Activated naive CD8-positive, alpha-beta T cell treated with anti-CD3 and anti-CD28 coated beads for 36 hours (primary cell): Measurements from ENCODE around the gene ARVCF. TPM values are rescaled to one million over a fixed set of nuclear protein-coding genes. Genes with fewer than 3 reads are reported as not detected.

Experiments used
- DNase-seq: peaks from one replicate; pipeline ENCODE4 v3.0.0; 2021
- H3K27ac Mint-ChIP-seq: one replicate; pipeline ENCODE4 v1.8.0; 2022; ENCODE audit warnings: mild to moderate bottlenecking, moderate library complexity, mixed read lengths
- H3K27me3 Mint-ChIP-seq: one replicate; pipeline ENCODE4 v1.8.0; 2022; ENCODE audit warnings: mild to moderate bottlenecking, mixed read lengths
- H3K36me3 Mint-ChIP-seq: one replicate; pipeline ENCODE4 v1.8.0; 2021; ENCODE audit warnings: mild to moderate bottlenecking, mixed read lengths
- H3K4me1 Mint-ChIP-seq: one replicate; pipeline ENCODE4 v1.8.0; 2021; ENCODE audit warnings: mixed read lengths
- H3K4me3 Mint-ChIP-seq: one replicate; pipeline ENCODE4 v1.8.0; 2022; ENCODE audit warnings: mild to moderate bottlenecking, moderate library complexity, mixed read lengths
- H3K9me3 Mint-ChIP-seq: one replicate; pipeline ENCODE4 v1.8.0; 2022; ENCODE audit warnings: mixed read lengths
- total RNA-seq, 2 experiments: library from RNA; stranded (reverse); gene quantifications; one replicate each; pipeline ENCODE4 v1.2.3, GENCODE V29; 2021

Gene ARVCF
- total RNA-seq, 2 experiments from 2014 or later, result 1.1 to 1.6 TPM

DNA sequence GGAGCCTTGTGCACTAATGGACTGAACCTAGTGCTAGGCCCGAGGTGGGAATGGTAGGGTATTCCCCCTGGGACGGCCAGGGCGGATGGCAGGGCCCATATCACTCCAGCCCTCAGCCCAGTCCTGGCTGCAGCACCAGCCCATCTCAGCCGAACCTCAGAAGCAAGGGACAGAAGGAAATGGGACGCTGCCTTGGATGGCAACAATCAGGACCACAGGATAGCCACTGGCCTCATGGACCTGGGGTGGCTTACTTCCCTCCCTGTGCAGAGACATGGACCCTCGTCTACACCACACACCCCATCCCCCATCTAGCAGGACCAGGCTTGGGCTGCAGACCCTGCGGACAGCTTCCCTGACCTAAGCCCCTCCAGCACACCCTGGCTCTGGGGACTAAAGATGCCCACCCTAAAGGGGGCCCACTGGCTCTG, 24.1 kb downstream of the ARVCF start:
- no peak for DNase-seq
- H3K9me3 Mint-ChIP-seq, result no peaks in the 10 kb centered on the region

DNA sequence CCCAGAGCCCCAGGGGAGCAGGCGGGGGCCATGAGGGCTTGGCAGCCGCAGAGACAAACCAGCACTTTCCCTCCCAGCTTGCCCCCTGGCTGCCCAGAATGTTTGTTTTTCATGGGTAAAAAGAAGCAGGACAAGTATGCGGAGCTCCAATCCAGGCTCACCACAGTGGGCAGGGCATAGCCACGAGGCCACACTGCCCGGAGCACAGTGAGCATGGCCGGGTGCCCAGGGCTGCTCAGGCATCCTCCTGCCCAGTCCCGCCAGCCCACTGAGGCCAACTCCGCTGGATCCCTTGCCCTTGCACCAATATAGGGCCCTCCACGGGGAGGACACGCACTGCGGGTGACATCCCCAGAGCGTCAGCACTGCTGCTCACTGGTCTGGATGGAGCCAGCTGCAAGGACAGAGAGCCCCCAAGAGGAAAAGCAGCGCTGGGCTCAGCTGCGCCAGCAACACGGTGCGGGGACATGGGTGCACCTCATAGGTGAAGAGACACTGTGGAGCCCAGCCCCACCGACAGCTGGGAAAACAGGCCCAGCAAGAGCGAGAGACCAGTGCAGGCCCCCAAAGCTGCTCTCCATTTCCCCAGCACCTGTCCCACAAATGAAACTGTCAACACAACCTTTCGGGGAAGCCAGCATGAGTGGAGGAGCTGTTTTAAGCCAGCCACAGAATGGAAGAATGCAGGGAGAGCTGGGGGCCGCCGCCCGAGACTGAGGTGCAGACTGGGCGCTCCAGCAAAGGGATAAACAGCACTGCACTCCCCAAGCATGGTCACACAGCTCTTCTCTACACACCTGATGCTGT, 24.8 kb downstream of the ARVCF start:
- Mint-ChIP-seq H3K27ac (no peak overlapping the region), H3K4me3 (no peak overlapping the region), H3K36me3 (no peaks in the 10 kb centered on the region), H3K4me1 (no peaks in the 10 kb centered on the region), H3K27me3 (no peaks in the 10 kb centered on the region), H3K9me3 (no peaks in the 10 kb centered on the region)
- no peak for DNase-seq

More for the DNA sequence above, 24.1 kb downstream of the ARVCF start:
- Mint-ChIP-seq H3K27ac (no peak overlapping the region), H3K4me1 (no peaks in the 10 kb centered on the region), H3K4me3 (no peak overlapping the region), H3K27me3 (no peaks in the 10 kb centered on the region), H3K36me3 (no peaks in the 10 kb centered on the region)

GRCh38 chr22:19991395-19991644, 25.3 kb downstream of the ARVCF start:
- Mint-ChIP-seq H3K27ac (no peak overlapping the region), H3K4me3 (no peak overlapping the region), H3K4me1 (no peaks in the 10 kb centered on the region), H3K27me3 (no peaks in the 10 kb centered on the region), H3K36me3 (no peaks in the 10 kb centered on the region), H3K9me3 (no peaks in the 10 kb centered on the region)
- no peak for DNase-seq

GRCh38 chr22:19990609-19991394, 25.8 kb downstream of the ARVCF start:
- H3K4me3 Mint-ChIP-seq, result no peak overlapping the region
- no peak overlapping the region for H3K27ac Mint-ChIP-seq
- no peaks in the 10 kb centered on the region for H3K27me3 Mint-ChIP-seq
- no peaks in the 10 kb centered on the region for H3K4me1 Mint-ChIP-seq
- H3K9me3 Mint-ChIP-seq, result no peaks in the 10 kb centered on the region
- no peaks in the 10 kb centered on the region for H3K36me3 Mint-ChIP-seq
- no peak for DNase-seq

- Mint-ChIP-seq H3K27ac (no peak overlapping the region), H3K9me3 (no peaks in the 10 kb centered on the region), H3K4me1 (no peaks in the 10 kb centered on the region), H3K36me3 (no peaks in the 10 kb centered on the region), H3K27me3 (no peaks in the 10 kb centered on the region), H3K4me3 (no peak overlapping the region)
- no peak for DNase-seq
Measured at GRCh38 chr22:19990188-19990587, 26.4 kb downstream of the ARVCF start.

DNA sequence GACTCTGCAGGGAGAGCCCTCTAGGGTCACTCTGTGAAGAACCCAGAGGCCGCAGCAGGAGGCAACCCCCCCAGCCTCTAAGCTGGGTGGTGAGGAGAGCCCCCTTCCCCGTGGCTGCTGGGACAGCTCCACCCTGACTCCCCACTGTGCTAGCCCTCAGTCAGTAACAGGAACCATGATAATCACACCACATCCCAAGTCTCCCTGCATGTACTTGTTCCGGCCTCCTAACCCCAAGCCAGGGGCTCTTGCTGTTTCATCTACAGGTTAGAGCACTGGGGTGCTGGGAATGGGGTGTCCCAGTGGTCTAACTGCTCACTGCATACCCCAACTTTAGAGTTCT, 26.9 kb downstream of the ARVCF start:
- Mint-ChIP-seq H3K27me3 (peaks cover 3% of the 10 kb centered on the region), H3K27ac (no peak overlapping the region), H3K9me3 (no peaks in the 10 kb centered on the region), H3K36me3 (no peaks in the 10 kb centered on the region), H3K4me1 (no peaks in the 10 kb centered on the region), H3K4me3 (no peak overlapping the region)
- no peak for DNase-seq

GRCh38 chr22:19988965-19989724, 27.5 kb downstream of the ARVCF start:
- Mint-ChIP-seq H3K4me1 (no peaks in the 10 kb centered on the region), H3K36me3 (no peaks in the 10 kb centered on the region), H3K9me3 (no peaks in the 10 kb centered on the region), H3K4me3 (no peak overlapping the region), H3K27me3 (peaks cover 3% of the 10 kb centered on the region), H3K27ac (no peak overlapping the region)
- no peak for DNase-seq

- Mint-ChIP-seq H3K27ac (no peak overlapping the region), H3K4me3 (no peak overlapping the region), H3K4me1 (no peaks in the 10 kb centered on the region), H3K36me3 (no peaks in the 10 kb centered on the region), H3K9me3 (no peaks in the 10 kb centered on the region), H3K27me3 (peaks cover 3% of the 10 kb centered on the region)
- no peak for DNase-seq
Measured at GRCh38 chr22:19988331-19988808, 28.3 kb downstream of the ARVCF start.

- no peaks in the 10 kb centered on the region for H3K4me1 Mint-ChIP-seq
- H3K36me3 Mint-ChIP-seq, result no peaks in the 10 kb centered on the region
- H3K27me3 Mint-ChIP-seq, result peaks cover 3% of the 10 kb centered on the region
- no peak overlapping the region for H3K4me3 Mint-ChIP-seq
- no peak overlapping the region for H3K27ac Mint-ChIP-seq
- no peak for DNase-seq
- H3K9me3 Mint-ChIP-seq, result no peaks in the 10 kb centered on the region
Measured at GRCh38 chr22:19987394-19988306, 29.0 kb downstream of the ARVCF start.

DNA sequence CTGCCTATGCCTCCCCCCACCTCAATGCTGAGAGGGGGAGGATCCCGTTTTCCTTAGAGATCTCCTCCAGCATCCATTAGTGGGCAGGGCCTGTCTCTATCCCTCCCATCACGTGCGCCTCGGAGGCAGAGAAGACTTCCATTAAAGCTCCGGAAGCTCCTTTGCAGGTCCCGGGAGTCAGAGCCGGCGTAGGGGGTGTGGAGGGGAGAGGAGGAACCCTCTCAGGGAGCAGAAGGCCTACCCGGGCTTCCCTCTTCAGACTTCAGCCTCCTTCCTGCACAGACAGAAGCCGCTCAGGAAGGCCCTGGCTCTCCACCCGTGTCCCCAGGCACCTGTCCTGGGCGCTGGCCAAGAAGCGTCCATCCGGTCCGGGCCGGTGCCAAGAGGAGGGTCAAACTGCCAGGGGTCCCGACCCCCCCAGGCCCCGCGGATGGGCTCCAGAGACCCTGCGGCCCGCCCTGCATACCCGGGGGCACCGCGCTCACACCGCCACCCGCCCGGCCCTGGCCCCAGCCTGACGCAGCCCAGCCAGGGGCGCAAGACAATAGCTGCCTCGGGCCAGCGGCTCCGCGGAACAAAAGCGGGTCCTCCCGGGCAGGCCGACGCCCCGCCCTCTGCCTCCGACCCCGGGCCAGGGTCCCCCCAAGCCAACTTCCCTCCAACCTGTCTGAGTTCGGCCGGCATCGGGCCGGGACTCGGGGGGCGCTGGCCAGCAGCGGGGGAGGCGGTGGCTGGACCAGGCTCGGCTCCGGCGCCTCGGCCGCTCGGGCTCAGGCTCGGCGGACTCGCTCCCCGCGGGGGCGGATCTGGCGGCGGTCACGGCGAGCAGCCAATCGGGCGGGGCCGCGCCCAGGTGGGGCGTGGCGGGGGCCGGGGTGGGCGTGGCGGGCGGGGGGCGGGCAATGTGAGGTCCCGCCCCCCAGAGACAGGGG, 29.9 kb downstream of the ARVCF start:
- H3K9me3 Mint-ChIP-seq, result no peaks in the 10 kb centered on the region
- H3K4me1 Mint-ChIP-seq, result no peaks in the 10 kb centered on the region
- H3K36me3 Mint-ChIP-seq, result no peaks in the 10 kb centered on the region
- peak; percentile 83 for DNase-seq
- peaks cover 3% of the 10 kb centered on the region for H3K27me3 Mint-ChIP-seq
- peak overlapping the region; percentile 29 for H3K4me3 Mint-ChIP-seq
- H3K27ac Mint-ChIP-seq, result no peak overlapping the region

DNA sequence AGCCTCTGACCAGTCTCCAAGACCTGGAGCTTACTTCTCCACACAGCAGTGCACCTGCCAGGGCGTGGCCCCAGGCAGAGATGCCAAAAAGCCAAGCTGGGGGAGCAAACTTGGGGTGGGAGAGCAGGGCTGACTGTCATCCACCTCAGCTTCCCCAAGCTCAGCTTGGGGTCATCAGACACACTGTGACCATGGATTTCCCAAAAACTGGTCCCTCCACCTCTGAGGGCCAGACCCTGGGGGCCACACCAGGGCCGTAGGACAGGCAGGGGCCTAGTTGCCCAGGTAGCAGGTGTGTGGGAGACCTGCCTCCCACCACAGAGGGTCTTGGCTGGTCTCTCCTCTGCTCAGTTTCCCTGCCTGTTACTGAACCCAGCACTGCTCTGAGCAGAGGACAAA, 30.6 kb downstream of the ARVCF start:
- no peak for DNase-seq
- H3K4me1 Mint-ChIP-seq, result no peaks in the 10 kb centered on the region
- H3K27ac Mint-ChIP-seq, result no peak overlapping the region
- peaks cover 3% of the 10 kb centered on the region for H3K27me3 Mint-ChIP-seq
- no peaks in the 10 kb centered on the region for H3K36me3 Mint-ChIP-seq
- H3K9me3 Mint-ChIP-seq, result no peaks in the 10 kb centered on the region
- no peak overlapping the region for H3K4me3 Mint-ChIP-seq

GRCh38 chr22:19984851-19985811, 31.5 kb downstream of the ARVCF start:
- no peak overlapping the region for H3K4me3 Mint-ChIP-seq
- H3K27me3 Mint-ChIP-seq, result peaks cover 3% of the 10 kb centered on the region
- no peaks in the 10 kb centered on the region for H3K4me1 Mint-ChIP-seq
- H3K27ac Mint-ChIP-seq, result no peak overlapping the region
- DNase-seq, result no peak
- no peaks in the 10 kb centered on the region for H3K9me3 Mint-ChIP-seq
- no peaks in the 10 kb centered on the region for H3K36me3 Mint-ChIP-seq

DNA sequence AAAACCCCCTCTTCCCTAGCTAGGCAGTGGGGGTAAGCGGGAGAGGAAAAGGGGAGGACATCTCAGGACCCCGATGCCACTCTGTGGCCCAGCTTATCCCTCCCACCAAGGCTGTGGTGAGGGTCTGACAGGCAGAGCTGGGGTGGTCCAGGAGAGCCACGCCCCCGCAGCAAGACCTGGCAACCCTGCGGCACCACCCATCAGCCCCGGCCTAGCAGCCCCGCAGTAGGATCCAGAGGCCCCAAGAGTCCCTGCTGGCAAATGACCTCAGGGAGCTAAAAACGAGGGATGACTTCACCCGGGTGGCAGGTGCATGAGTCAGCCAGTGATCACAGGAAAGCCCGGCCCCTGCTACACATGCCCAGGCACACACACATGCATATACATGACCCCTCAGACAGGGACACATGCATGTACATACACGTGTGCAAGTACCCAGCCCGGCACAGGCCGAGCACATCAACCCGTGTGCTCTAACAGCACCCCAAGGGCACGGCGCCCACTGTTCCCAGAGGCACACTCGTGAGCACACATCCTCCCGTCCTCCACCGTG, 32.3 kb downstream of the ARVCF start:
- Mint-ChIP-seq H3K27me3 (peaks cover 3% of the 10 kb centered on the region), H3K9me3 (no peaks in the 10 kb centered on the region), H3K4me1 (no peaks in the 10 kb centered on the region), H3K36me3 (no peaks in the 10 kb centered on the region), H3K4me3 (no peak overlapping the region), H3K27ac (no peak overlapping the region)
- DNase-seq, result no peak
